HS-5 (cell line): ENCODE measurements around the gene NTMT2.
"Not testable (repeated sequence)": the region's sequence is repeated elsewhere in the genome, so short reads cannot be mapped to it uniquely, and the experiment has no call there.

ENCODE experiments used
- DNase-seq: peaks from one replicate; pipeline ENCODE4 v3.0.0-alpha.2; 2012; ENCODE audit warnings: low read depth

The NTMT2 gene

GRCh38 chr1:170157820-170158219, 12.1 kb downstream of the NTMT2 start:
- no peak for DNase-seq

GRCh38 chr1:170162459-170163246, 16.9 kb downstream of the NTMT2 start:
- peak; percentile 79 for DNase-seq

GRCh38 chr1:170164103-170164763, 18.5 kb downstream of the NTMT2 start:
- no peak for DNase-seq

GRCh38 chr1:170166518-170167180, 20.9 kb downstream of the NTMT2 start:
- DNase-seq, result no peak

GRCh38 chr1:170168265-170168664, 22.5 kb downstream of the NTMT2 start:
- DNase-seq, result peak; percentile 18

- DNase-seq, result not testable (repeated sequence)
Measured at GRCh38 chr1:170170513-170170912, 24.8 kb downstream of the NTMT2 start.

GRCh38 chr1:170174395-170174794, 28.6 kb downstream of the NTMT2 start:
- no peak for DNase-seq

- no peak for DNase-seq
Measured at GRCh38 chr1:170175041-170175440, 29.3 kb downstream of the NTMT2 start.

- no peak for DNase-seq
Measured at GRCh38 chr1:170175484-170175883, 29.7 kb downstream of the NTMT2 start.

GRCh38 chr1:170176772-170177171, 31.0 kb downstream of the NTMT2 start:
- no peak for DNase-seq

GRCh38 chr1:170182442-170182841, 36.7 kb downstream of the NTMT2 start:
- DNase-seq, result no peak

GRCh38 chr1:170192546-170192945, 46.8 kb downstream of the NTMT2 start:
- DNase-seq, result no peak

- no peak for DNase-seq
Measured at GRCh38 chr1:170194451-170194850, 48.7 kb downstream of the NTMT2 start.

- DNase-seq, result no peak
Measured at GRCh38 chr1:170196490-170197236, 50.9 kb downstream of the NTMT2 start.

- DNase-seq, result no peak
Measured at GRCh38 chr1:170198090-170198489, 52.3 kb downstream of the NTMT2 start.

- no peak for DNase-seq
Measured at GRCh38 chr1:170198584-170198983, 52.8 kb downstream of the NTMT2 start.

- no peak for DNase-seq
Measured at GRCh38 chr1:170200161-170200560, 54.4 kb downstream of the NTMT2 start.

GRCh38 chr1:170200621-170201397, 55.0 kb downstream of the NTMT2 start:
- no peak for DNase-seq

GRCh38 chr1:170203693-170204092, 57.9 kb downstream of the NTMT2 start:
- no peak for DNase-seq

- DNase-seq, result no peak
Measured at GRCh38 chr1:170204121-170204520, 58.4 kb downstream of the NTMT2 start.

GRCh38 chr1:170205301-170205700, 59.5 kb downstream of the NTMT2 start:
- DNase-seq, result peak; percentile 10

- DNase-seq, result no peak
Measured at GRCh38 chr1:170209125-170209524, 63.4 kb downstream of the NTMT2 start.
